HCT116 (cell line): ENCODE results near the gene USH1C. TPM values are rescaled to one million over a fixed set of nuclear protein-coding genes. Genes with fewer than 3 reads are reported as not detected.

Experiments used
- ATAC-seq: fragments of 200-7000 bp; cut with Tn5 transposase; 2 replicates; pipeline ENCODE4 v1.9.1; 2020; ENCODE audit warnings: mild to moderate bottlenecking, moderate library complexity
- BruUV-seq: library from RNA; stranded (reverse); fragments of 400-500 nt; replicated peaks from 2 replicates; lab custom pipeline; 2021; lab: Mats Ljungman, UMichigan
- CTCF ChIA-PET: fragments of 300-600 bp; sonication (Branson Sonifier 250); formaldehyde crosslinking; loops from one replicate; lab custom pipeline; 2021; ENCODE audit warnings: antibody characterized with exemption; lab: Charles Lee
- POLR2A ChIA-PET: fragments of 300-600, 350-600 bp; sonication (Branson Sonifier 250); formaldehyde crosslinking; loops from one replicate; lab custom pipeline; 2021; ENCODE audit warnings: antibody characterized with exemption; lab: Charles Lee
- RAD21 ChIA-PET, 2 experiments: fragments of 300-600 bp; sonication (Branson Sonifier 250); formaldehyde crosslinking; loops; one replicate each; lab custom pipeline; 2023; ENCODE audit warnings: low total read pairs in 2 of 2; ENCODE audit not compliant: uncharacterized antibody in 2 of 2, unreplicated experiment in 2 of 2, low non-redundant PET in 1 of 2; lab: Charles Lee
- DNase-seq: peaks from one replicate; pipeline ENCODE4 v3.0.0-alpha.2; 2010; ENCODE audit warnings: low read depth, low spot score
- H2AFZ ChIP-seq: fragments of 200-600 bp; shearing (Covaris generic), sonication (generic); 2 replicates; pipeline ENCODE4 v1.6.1; 2017; ENCODE audit warnings: low read depth, mixed run types, mixed read lengths, antibody characterized with exemption, low read length; ENCODE audit not compliant: poor library complexity, severe bottlenecking
- H3K27ac ChIP-seq: 2 replicates; pipeline ENCODE4 v1.5.1; 2012; ENCODE audit warnings: low read depth, low read length
- H3K27me3 ChIP-seq: fragments of 200-600 bp; sonication (generic); 2 replicates; pipeline ENCODE4 v1.6.1; 2016; ENCODE audit warnings: mixed run types, low read length, mixed read lengths; ENCODE audit not compliant: insufficient read depth
- H3K36me3 ChIP-seq, 2 experiments: fragments of 200-500 bp in 1 of 2; fragments of 200-600 bp in 1 of 2; sonication (Bioruptor generic) in 1 of 2; sonication (generic) in 1 of 2; 2 replicates each; pipeline versions ENCODE4 v1.5.1 to v1.6.1; 2014 to 2016; ENCODE audit warnings: low read length in 2 of 2, inconsistent platforms in 1 of 2, mixed read lengths in 1 of 2, mixed run types in 1 of 2; ENCODE audit not compliant: insufficient read depth in 2 of 2, control insufficient read depth in 1 of 2
- H3K4me1 ChIP-seq, 2 experiments: fragments of 200-600 bp in 1 of 2; sonication (generic) in 1 of 2; 2 replicates each; pipeline versions ENCODE4 v1.5.1 to v1.6.1; 2012 to 2017; ENCODE audit warnings: low read length in 2 of 2, inconsistent platforms in 1 of 2, mild to moderate bottlenecking in 1 of 2, mixed read lengths in 1 of 2, mixed run types in 1 of 2, moderate library complexity in 1 of 2; ENCODE audit not compliant: insufficient read depth in 2 of 2, control insufficient read depth in 1 of 2
- H3K4me2 ChIP-seq: fragments of 200-600 bp; sonication (generic); 2 replicates; pipeline ENCODE4 v1.6.1; 2017; ENCODE audit warnings: mixed run types, low read length, mixed read lengths
- H3K4me3 ChIP-seq, 2 experiments: fragments of 200-600 bp in 1 of 2; sonication (generic) in 1 of 2; replicated peaks in 1 of 2; 2 replicates each; pipeline ENCODE4 v1.5.1; 2011 to 2016; ENCODE audit warnings: low read length in 2 of 2, control low read depth in 1 of 2, low read depth in 1 of 2, mild to moderate bottlenecking in 1 of 2, mixed read lengths in 1 of 2, mixed run types in 1 of 2
- H3K79me2 ChIP-seq: fragments of 200-600 bp; sonication (generic); 2 replicates; pipeline ENCODE4 v1.6.1; 2017; ENCODE audit warnings: mild to moderate bottlenecking, mixed run types, low read length, moderate library complexity, mixed read lengths; ENCODE audit not compliant: insufficient read depth
- H3K9ac ChIP-seq: fragments of 200-600 bp; sonication (generic); 2 replicates; pipeline ENCODE4 v1.6.1; 2016; ENCODE audit warnings: low read length, mixed read lengths
- H3K9me2 ChIP-seq: fragments of 200-600 bp; sonication (generic), shearing (Covaris generic); 2 replicates; pipeline ENCODE4 v1.6.1; 2017; ENCODE audit warnings: mixed run types, mild to moderate bottlenecking, moderate library complexity; ENCODE audit not compliant: insufficient read depth
- H3K9me3 ChIP-seq, 2 experiments: fragments of 200-500 bp in 1 of 2; fragments of 200-600 bp in 1 of 2; sonication (Bioruptor generic) in 1 of 2; sonication (generic) in 1 of 2; 2 replicates each; pipeline ENCODE4 v1.6.1; 2014 to 2017; ENCODE audit warnings: low read length in 2 of 2, mixed read lengths in 2 of 2, inconsistent platforms in 1 of 2, low read depth in 1 of 2, mild to moderate bottlenecking in 1 of 2, mixed run types in 1 of 2, moderate library complexity in 1 of 2; ENCODE audit not compliant: control insufficient read depth in 1 of 2, insufficient read depth in 1 of 2
- H4K20me1 ChIP-seq: fragments of 200-600 bp; sonication (generic), shearing (Covaris generic); 2 replicates; pipeline ENCODE4 v1.6.1; 2017; ENCODE audit warnings: mixed run types, mild to moderate bottlenecking, moderate library complexity; ENCODE audit not compliant: insufficient read depth
- ATF3 ChIP-seq: IDR thresholded peaks from 2 replicates; pipeline ENCODE4 v1.6.1; 2012
- CBX3 ChIP-seq: IDR thresholded peaks from 2 replicates; pipeline ENCODE4 v1.6.1; 2012; ENCODE audit warnings: low read depth
- CEBPB ChIP-seq: IDR thresholded peaks from 2 replicates; pipeline ENCODE4 v1.6.1; 2012; ENCODE audit warnings: low read depth
- EGR1 ChIP-seq: IDR thresholded peaks from 2 replicates; pipeline ENCODE4 v1.6.1; 2012; ENCODE audit warnings: low read depth
- FOSL1 ChIP-seq: IDR thresholded peaks from 2 replicates; pipeline ENCODE4 v1.6.1; 2012; ENCODE audit warnings: low read depth
- POLR2A ChIP-seq: IDR thresholded peaks from 2 replicates; pipeline ENCODE4 v1.7.0; 2011; ENCODE audit warnings: borderline replicate concordance; ENCODE audit not compliant: insufficient read depth, insufficient read length; ENCODE audit errors: extremely low read depth
- POLR2AphosphoS5 ChIP-seq: IDR thresholded peaks from 2 replicates; pipeline ENCODE4 v1.6.1; 2011; ENCODE audit warnings: mild to moderate bottlenecking, low read depth, low read length, moderate library complexity
- RAD21 ChIP-seq: IDR thresholded peaks from 2 replicates; pipeline ENCODE4 v1.6.1; 2012; ENCODE audit warnings: low read depth, mild to moderate bottlenecking
- REST ChIP-seq: IDR thresholded peaks from 2 replicates; pipeline ENCODE4 v1.6.1; 2012; ENCODE audit warnings: low read depth
- SP1 ChIP-seq: IDR thresholded peaks from 2 replicates; pipeline ENCODE4 v1.6.1; 2012; ENCODE audit warnings: low read depth
- YY1 ChIP-seq: IDR thresholded peaks from 2 replicates; pipeline ENCODE4 v1.6.1; 2011; ENCODE audit warnings: low read length, low read depth, moderate library complexity, mild to moderate bottlenecking; ENCODE audit not compliant: insufficient replicate concordance; ENCODE audit errors: extremely low read depth
- ZBTB33 ChIP-seq: IDR thresholded peaks from 2 replicates; pipeline ENCODE4 v1.6.1; 2011; ENCODE audit warnings: mild to moderate bottlenecking, low read length, moderate library complexity; ENCODE audit not compliant: insufficient replicate concordance; ENCODE audit errors: extremely low read depth
- ZFX ChIP-seq: fragments of 450-650 bp; IDR thresholded peaks from 2 replicates; pipeline ENCODE4 v1.6.1; 2017
- intact Hi-C: fragments of 100-400 bp; cut with micrococcal nuclease; formaldehyde crosslinking; loops from 2 replicates; pipeline ENCODE4 v1.10.0; 2022
- total RNA-seq: library from RNA; stranded (reverse); gene quantifications from one replicate; pipeline ENCODE4 v1.2.1, GENCODE V29; 2021; ENCODE audit not compliant: unreplicated experiment
- TF ChIP-seq, protein P1 (sequence below), 3 experiments: fragments of 200-600 bp in 1 of 3; sonication (generic) in 1 of 3; IDR thresholded peaks in 2 of 3; conservative IDR thresholded peaks in 1 of 3; 2 replicates each; pipeline ENCODE4 v1.5.1; 2012 to 2017; ENCODE audit warnings: low read depth in 2 of 3, low read length in 2 of 3, antibody characterized with exemption in 1 of 3, borderline replicate concordance in 1 of 3, control low read depth in 1 of 3, mild to moderate bottlenecking in 1 of 3, mixed read lengths in 1 of 3, mixed run types in 1 of 3, moderate library complexity in 1 of 3; ENCODE audit not compliant: insufficient read depth in 1 of 3

The USH1C gene
- total RNA-seq, 1 experiment from 2014 or later, result 13.4 TPM

DNA sequence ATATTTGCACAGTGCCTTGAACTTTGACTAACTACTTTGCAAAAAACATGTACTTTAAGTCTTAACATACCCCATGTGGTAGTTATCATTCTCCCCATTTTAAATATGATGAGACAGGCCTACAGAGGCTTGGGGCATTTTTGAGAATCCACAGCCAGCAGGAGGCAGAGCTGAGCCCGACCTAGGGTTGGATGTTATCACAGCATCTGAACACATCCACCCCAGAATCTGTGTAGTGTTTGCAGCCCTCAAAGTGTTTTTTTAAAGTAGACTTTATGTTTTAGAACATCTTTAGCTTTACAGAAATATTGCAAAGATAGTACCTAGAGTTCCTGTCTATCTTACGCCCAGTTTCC, 20.4 kb upstream of the USH1C start (continued):
- TF ChIP-seq RAD21 (0 out of 2 replicates have a peak, but pooled peaks have one; percentile 7), CBX3 (peak; percentile 19; the same call in 1 of the 2 replicates), EGR1 (no peak), ATF3 (no peak), POLR2AphosphoS5 (no peak), CEBPB (no peak), ZBTB33 (no peak)
- TF ChIP-seq, protein P1, sequence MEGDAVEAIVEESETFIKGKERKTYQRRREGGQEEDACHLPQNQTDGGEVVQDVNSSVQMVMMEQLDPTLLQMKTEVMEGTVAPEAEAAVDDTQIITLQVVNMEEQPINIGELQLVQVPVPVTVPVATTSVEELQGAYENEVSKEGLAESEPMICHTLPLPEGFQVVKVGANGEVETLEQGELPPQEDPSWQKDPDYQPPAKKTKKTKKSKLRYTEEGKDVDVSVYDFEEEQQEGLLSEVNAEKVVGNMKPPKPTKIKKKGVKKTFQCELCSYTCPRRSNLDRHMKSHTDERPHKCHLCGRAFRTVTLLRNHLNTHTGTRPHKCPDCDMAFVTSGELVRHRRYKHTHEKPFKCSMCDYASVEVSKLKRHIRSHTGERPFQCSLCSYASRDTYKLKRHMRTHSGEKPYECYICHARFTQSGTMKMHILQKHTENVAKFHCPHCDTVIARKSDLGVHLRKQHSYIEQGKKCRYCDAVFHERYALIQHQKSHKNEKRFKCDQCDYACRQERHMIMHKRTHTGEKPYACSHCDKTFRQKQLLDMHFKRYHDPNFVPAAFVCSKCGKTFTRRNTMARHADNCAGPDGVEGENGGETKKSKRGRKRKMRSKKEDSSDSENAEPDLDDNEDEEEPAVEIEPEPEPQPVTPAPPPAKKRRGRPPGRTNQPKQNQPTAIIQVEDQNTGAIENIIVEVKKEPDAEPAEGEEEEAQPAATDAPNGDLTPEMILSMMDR (IDR thresholded peaks at IDR 0.05 in 2 of 3, conservative IDR thresholded peaks at IDR 0.05 in 1 of 3; ENCODE audit: borderline replicate concordance in 1 of 3, insufficient read depth in 1 of 3, low read depth in 2 of 3, low read length in 2 of 3), result peak in 2 of 3 experiments; percentile 41 to 61; a peak in 4 of 6 replicates

DNA sequence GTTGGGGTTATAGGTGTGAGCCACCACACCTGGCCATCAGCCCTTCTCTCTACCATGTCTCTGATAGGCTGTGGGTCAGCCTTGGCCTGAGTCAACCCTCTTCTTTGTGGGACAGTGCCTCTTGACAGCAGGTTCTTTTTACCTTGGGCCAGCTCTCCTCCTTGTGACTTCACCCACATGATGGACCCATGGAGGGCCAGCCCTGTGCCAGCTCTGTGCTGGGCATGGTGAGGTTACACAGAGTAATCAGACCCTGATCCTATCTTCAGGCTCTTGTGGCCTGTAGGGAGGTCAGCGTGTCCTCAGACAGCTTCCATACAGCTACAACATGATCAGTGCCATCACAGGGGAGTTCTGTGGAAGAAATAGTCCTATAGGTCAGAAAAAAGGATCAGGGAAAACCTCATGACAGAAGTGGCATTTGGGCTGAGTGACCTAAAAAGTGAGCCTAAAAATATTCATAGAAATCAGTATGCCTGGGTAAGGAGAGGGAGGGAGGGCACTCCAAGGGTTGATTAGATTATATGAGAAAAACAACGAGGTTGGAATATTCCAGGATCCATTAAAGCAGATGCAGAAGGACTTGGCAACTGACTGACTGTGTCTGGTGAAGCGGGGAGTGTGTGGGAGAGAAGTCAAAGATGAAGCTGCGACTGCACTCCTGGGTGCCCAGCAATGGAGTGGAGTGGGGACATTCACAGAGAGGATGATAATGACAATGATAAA, 19.9 kb upstream of the USH1C start:
- Histone ChIP-seq H3K4me2 (no peak overlapping the region), H3K4me3 (no peak overlapping the region), H3K9me3 (no peaks in the 10 kb centered on the region), H4K20me1 (no peaks in the 10 kb centered on the region), H3K79me2 (no peaks in the 10 kb centered on the region), H2AFZ (no peak overlapping the region), H3K9me2 (no peaks in the 10 kb centered on the region), H3K4me1 (peaks cover 0 to 5% of the 10 kb centered on the region in 2 experiments; a peak in 2 of 4 replicates), H3K9ac (no peak overlapping the region), H3K27me3 (no peaks in the 10 kb centered on the region), H3K36me3 (no peaks in the 10 kb centered on the region), H3K27ac (no peak overlapping the region)
- intact Hi-C loops, result no loop called here
- ChIA-PET CTCF (interaction anchor here (0.9 to 2.4 kb wide), 2 partner anchors 10 to 16 kb away, joined by 3 to 6 read pairs; no protein-coding TSS in a partner anchor), POLR2A (no interaction called here), RAD21 (no interaction called here)
- ATAC-seq (no peak), DNase-seq (no peak)
- BruUV-seq, result no TSS peak
- no peak for TF ChIP-seq FOSL1
- TF ChIP-seq SP1, result no peak
- TF ChIP-seq YY1, result no peak
- TF ChIP-seq EGR1, result no peak
- no peak for TF ChIP-seq POLR2A
- TF ChIP-seq RAD21, result no peak
- no peak for TF ChIP-seq ZFX
- no peak for TF ChIP-seq REST
